T follicular helper cell (primary cell): ENCODE results near the gene SNX7.

Source experiments
- DNase-seq: peaks from one replicate; pipeline ENCODE4 v3.0.0-alpha.2; 2020; ENCODE audit warnings: low read depth

The SNX7 gene

GRCh38 chr1:98769162-98769561 lies 107.6 kb downstream of the SNX7 start:
- no peak for DNase-seq

GRCh38 chr1:98781906-98782305 lies 120.4 kb downstream of the SNX7 start:
- no peak for DNase-seq

- no peak for DNase-seq
Observed at GRCh38 chr1:98783821-98784220, 122.3 kb downstream of the SNX7 start.

- no peak for DNase-seq
Observed at GRCh38 chr1:98791498-98791897, 130.0 kb downstream of the SNX7 start.

GRCh38 chr1:98792123-98792522 lies 130.6 kb downstream of the SNX7 start:
- no peak for DNase-seq

- no peak for DNase-seq
Observed at GRCh38 chr1:98793136-98793535, 131.6 kb downstream of the SNX7 start.

- peak; percentile 45 for DNase-seq
Observed at GRCh38 chr1:98794196-98794886, 132.8 kb downstream of the SNX7 start.

- DNase-seq = no peak
Observed at GRCh38 chr1:98796049-98796448, 134.5 kb downstream of the SNX7 start.

GRCh38 chr1:98797506-98797905 lies 136.0 kb downstream of the SNX7 start:
- DNase-seq = no peak
